ENCODE results near the gene LHX4.

Gene LHX4

DNA sequence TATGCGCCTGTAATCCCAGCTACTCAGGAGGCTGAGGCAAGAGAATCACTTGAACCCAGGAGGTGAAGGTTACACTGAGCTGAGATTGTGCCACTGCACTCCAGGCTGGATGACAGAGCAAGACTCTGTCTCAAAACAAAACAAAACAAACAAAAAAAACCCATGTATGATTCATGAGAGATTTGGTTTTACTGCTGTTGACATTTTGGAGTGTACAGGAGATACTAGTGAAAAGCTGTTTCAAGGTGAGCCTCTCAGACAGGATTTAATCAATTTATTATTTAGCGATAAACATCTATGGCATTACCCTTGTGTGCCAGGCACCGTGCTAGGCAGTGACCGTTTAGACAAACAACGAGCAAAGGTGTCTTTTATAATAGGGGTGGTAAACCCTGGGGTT is 16.5 kb downstream of the LHX4 start:
- no peak for DNase-seq

DNA sequence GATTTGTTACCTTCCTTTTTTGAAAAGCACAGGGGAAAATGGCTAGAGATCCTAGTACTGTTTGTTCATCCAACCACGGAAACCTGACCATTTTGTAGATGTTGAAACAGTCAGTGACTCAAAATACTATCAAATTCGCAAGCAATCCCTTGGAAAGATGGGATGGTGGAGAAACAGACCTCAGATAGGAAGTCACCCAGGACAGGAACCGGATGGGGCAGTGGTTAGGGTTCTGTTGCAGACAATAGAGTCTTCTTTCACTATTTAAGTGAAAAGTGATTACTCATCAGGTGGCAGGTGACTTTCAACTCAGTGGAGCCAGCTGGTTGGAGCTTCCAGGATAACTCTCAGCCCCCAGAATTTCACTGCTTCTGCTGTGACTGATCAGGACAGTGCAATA is 17.0 kb downstream of the LHX4 start:
- no peak for DNase-seq

DNA sequence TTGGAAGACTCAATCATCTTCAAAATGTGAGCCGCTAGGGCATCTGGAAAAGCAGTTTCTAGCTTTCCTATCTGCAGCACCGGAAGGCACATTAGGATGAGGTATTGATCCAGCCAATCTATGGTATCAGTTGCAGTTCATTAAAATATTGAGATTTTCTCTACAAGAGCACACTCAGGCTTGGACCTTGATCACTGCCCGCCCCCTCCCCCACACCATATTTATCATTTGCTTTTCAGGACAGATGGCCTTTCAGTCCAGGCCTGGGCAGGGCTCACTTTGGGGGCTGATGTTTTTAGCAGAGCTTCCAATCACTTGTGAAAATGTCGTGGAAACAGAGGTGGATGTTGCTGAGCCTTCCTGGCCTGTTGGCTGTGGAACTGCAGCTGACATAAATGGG is 17.5 kb downstream of the LHX4 start:
- no peak for DNase-seq

DNA sequence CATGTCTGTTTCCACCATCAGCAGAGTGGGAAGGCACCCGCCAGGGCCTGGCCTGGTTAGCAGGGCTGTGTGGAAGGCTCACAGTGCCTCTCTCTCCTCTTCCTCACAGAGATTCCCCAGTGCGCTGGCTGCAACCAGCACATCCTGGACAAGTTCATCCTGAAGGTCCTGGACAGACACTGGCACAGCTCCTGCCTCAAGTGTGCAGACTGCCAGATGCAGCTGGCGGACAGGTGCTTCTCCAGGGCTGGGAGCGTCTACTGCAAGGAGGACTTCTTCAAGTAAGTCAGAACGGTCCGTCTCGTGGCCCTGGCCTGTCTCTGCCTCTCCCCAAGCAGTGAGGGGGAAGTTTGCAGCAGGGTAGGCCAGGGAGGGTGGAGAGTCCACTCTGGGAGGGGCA is 18.1 kb downstream of the LHX4 start:
- DNase-seq = no peak

DNA sequence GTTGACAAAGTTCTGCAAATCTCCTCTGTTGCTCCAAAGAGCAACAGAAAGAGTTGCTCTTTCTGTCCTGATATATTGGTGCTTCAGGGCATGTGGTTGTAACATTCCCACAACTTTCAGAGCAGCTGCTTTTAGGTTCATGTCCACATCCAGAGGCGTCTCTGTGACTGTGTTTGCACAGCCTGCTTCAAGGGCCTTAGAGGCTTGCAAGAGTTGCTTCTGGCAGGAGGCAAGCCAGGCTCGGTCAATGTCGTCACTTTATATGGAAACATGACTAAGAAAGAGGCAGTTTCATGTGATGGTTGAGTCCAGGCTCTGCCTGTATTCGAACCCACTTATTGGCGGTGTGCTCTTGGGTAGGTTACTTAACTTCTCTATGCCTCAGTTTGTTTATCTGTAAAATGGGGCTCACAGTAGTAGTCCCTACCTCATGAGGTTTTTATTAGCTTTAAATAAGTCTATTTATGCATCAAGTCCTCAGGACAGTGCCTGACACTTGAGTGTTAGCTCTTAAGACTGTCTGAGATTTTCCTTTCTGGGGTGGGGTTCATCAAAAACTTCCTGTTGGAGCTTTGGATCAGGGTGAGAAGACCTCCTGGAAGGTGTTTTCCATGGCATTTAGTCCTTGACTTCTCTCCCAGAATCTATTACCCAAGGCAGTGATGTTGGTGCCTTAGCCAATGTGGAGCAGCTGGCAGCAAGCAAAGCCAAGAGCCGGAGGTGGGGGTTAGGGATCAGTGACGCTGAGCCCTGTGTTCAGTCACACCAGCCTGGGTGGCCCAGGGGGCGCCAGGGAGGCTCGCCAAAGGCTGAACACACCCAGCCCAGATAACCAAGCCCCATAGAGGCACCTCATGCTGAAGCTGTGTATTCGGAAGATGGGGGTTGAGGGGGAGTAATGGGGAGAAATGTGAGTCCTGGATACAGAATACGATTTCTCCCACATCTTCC is 18.9 kb downstream of the LHX4 start:
- peak in 1 of 2 donors; percentile 30 for DNase-seq

DNA sequence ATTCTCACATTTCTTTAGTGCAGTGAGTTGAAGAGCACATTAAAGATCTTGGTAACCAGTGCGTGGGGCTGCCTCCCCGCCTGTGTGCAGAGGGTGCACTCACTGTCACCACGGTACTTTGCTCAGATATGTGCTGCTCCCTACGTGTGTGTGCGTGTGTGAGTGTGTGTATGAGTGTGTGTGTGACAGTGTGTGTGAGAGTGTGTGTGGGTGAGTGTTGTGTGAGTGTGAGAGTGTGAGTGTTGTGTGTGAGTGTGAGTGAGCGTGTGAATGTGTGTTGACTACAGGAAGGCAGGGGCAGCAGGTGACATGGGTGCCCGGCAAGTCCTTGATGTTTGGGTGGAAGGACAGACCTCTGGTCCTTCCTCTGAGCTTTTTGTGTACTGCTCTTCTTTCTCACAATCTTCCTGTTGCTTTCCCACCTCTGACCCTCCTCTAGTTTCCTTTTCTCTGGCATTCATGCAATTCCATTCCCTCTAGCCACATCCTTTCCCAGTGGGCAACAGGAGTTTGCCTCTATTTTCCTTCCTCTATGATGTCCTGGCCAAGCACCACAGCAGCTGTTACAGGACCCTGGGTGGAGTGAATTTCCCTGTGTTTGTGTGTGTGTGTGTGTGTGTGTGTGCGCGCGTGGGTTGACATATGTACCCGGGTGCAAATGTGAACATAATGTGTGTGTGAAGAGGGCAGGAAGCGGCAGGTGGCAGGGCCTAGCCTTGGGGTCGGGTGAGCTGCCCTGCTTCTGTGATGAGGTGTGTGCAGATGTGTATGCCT is 19.8 kb downstream of the LHX4 start:
- DNase-seq = no peak

DNA sequence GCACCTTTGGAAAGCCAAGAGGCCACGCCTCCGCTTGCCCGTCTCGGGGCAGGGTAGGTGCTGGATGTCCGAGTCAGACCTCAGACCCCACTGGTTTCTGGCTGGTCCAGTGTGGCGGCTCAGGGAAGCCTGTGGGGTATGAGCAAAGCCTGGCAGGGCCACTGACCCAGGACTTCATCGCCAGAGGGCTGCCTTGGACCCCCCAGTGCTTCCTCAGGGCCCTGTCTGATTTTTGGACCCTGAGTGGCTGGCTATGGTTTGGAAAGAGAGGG is 20.4 kb downstream of the LHX4 start:
- no peak for DNase-seq

DNA sequence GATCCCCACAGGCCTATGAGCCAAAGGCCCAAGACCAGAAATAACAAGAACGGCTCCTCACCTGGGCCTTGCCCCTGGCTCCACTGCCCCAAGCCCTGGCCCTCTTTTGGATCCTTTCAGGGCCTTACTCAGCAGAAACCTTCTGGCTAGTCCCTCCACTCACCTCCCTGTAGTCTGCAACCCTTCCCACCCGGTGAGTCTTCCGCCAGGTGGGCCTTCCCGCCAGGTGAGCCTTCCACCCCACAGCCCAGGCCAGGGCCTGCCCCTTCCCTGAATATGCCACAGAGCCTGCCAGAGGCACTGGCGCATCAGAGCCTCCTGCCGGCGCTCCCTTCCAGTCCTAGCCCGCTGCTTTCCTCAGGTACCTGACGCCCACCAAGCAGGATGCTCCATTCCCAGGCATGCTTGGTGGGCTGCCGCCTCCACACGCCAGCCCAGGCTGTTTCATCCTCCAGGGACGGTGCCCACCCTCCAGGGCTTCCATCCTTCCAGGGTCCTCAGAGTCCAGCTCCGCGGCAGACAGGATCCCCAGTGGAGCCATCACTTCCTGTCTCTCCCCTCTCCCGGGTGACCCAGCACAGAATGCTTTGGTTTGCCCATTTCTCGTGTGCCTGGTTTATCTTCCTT is 20.9 kb downstream of the LHX4 start:
- no peak for DNase-seq

DNA sequence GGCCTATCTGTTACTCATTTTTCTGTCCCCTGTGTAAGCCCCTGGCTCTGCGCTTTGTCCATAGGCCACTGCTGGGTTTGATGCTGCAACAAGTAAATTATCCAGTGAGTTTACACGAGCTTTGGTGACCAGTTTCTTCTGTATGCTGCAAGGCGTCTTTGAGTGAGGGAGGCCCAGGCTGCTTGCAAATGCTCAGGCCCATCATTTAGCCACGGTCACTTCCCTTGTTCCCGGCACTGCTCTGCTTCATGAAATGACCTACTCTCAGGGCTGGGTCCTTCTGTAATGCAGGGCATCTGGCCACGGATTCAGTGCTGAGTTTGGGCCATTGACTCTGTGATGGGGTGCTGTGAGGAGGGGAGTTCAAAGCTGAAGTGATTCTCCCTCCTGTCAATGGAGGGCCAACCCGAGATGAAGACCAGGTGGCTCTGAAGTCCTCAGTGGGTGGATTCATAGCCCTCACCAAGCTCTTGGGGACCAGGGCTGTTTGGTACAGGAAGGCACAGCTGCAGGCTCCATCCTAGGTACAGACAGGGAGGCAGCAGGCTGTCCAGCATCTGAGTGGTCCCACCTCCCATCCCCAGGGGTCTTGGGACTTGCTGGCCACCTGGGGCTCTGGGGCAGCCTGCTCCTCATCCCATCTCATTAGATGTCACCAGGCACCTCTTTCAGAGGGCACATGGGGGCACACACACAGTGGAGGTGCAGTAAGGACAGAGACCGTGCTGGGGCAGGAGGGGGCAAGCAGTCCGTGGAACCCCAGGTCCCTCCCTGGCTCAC is 21.7 kb downstream of the LHX4 start:
- no peak for DNase-seq

DNA sequence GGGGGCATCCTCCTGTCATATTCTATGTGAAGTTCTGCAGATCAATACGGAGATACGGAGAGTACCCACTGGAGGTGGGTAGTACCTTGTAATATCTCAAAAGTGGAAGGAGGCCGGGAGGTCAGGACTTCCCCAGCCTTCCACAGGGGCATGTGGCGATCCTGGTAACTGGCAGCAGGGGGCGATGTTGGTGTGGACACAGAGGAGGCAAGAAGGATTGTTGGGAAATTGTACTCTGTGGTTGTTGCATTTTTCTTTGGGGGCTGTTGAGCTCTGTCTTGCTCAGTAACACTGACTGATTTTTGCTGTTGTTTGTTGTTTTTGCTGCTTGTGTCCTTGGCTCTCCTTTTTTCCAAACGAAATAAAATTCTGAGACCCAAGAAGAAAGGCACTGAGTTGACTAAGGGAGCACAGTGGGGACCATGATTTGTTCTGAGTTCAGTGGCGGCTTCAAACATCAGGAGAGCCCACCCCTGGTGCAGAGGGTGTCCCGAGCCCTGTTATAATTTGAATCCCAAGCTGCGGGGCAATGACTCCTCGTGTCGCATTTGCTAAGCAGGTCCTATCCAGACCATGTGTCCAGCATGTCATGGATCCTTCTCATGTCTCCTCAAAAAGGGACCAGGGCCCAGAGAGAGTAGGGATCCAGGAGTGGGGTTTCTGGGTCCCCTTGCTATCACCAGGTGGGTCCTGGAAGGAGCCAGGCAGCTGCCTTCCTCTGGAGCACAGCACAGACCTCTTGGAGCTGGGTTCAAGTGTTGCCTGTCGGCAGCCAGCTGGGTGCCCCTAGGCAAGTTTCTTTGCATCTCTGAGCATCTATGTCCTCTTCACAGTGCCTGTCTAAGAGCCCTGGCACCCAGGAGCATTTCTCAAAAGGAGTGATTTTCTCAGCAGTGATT is 22.8 kb downstream of the LHX4 start:
- DNase-seq = peak; percentile 75 to 85

DNA sequence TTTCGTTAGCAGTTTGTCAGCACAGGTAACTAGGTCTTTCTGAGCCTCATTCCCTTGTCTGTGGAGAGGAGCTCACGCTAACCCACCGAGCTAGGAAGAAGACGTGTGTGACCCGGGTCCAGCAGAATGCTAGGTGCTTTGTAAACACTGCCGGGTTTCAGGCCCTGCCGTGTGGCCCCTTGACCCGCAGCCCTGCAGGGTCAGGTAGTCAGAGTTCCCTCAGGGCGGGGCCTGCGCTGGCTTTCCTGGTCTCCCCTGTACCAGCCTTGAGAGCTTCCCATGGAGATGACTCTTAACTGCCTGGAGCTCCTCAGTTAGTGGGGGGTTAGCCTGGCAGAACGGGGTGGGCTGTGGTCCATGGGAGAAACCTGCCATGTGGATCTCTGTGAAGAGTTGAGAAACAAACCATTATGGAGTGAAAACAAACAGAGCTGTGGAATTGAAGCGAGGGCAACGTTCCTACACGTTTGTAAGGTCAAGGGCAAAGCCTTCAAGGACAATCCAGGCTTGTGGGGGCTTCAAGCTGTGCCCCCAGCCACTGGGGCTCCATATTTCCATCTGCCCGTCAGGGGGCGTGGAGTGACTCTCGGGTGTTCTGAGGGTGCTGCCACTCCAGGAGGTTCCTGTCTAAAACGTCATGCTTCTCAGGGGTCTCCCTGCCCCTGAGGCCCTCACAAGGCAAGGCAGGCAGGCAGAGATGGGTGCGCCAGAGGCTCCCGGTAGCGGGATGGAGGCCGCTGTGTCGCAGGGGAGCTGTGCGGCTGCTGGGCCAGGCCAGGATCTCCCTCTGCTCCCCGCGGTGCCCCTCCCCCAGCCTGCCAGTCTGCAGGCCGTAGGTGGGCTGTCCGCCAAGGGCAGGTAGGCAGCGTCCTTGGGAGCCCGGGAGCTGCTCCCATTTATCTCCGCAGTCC is 23.8 kb downstream of the LHX4 start:
- DNase-seq = no peak

DNA sequence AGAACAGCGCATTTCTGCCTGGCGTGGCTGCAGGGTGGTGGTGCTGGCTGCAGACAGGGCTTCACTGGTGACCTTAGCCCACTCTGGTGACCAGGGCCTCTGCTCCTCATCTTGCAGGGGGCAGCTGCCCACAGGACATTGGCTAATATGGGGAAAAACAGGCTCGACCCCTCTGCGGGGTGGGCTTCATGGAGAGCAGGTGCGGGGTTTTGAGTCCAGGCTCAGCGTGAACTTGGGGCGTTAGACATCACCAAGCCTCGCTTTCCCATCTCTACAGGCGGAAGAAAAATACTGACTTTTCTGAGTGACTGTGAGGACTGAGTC is 24.4 kb downstream of the LHX4 start:
- DNase-seq = no peak

DNA sequence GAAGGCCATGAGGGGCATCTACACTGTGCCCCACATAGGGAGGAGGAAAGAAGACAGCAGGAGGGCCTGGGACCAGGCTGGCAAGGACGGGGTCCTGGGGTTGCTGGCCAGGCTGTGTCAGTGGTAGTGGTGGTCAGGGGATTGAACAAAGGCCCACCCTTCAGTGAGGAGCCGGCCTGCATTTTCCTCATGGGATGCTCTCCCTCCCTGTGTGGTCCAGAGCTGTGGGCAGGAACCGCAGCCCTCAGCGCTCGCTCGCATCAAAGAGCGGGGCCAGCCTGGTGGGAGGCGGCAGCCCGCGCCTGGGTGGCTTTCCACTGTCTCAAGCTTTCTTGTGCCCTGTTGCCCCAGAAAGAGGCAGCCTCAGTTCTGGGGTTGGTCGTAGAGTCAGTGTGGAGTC is 24.8 kb downstream of the LHX4 start:
- no peak for DNase-seq

DNA sequence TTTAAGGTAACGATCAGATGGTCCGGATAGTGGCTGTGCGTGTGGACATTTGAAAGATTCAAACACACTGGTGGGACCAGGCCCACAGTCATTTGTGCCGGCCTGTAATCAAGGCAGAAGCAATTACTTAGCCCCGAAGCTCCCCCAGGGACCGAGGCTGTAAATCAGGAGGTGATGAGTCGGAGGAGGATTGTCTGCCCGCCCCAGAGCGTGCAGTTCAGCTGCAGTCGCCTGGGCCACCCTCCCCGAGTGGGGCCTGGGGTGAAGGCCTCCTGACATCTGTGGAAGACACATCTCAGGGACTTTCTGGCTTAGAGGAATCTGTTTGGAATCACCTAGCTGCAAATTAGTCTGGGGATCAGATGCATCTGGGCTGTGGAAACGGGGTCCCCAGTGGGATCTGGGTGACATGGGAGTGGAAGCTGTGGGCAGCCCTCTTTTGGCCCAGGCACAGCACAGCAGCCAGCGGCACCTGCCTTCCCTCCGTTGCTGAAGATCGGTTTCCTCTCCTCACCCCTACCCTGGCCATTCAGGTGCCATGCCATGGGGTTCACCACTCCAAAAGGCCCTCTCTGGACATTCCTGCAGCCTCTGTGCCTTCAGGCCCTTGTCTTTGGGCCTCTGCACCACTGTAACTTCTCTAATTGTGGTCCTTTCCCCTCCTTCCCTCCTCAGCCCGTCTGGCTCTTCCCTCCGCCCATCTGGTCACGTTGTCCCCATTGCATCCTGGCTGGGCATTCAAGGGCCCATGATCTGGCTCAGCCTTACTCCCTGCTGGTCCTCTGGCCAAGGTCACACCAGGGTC is 25.7 kb downstream of the LHX4 start:
- no peak for DNase-seq

DNA sequence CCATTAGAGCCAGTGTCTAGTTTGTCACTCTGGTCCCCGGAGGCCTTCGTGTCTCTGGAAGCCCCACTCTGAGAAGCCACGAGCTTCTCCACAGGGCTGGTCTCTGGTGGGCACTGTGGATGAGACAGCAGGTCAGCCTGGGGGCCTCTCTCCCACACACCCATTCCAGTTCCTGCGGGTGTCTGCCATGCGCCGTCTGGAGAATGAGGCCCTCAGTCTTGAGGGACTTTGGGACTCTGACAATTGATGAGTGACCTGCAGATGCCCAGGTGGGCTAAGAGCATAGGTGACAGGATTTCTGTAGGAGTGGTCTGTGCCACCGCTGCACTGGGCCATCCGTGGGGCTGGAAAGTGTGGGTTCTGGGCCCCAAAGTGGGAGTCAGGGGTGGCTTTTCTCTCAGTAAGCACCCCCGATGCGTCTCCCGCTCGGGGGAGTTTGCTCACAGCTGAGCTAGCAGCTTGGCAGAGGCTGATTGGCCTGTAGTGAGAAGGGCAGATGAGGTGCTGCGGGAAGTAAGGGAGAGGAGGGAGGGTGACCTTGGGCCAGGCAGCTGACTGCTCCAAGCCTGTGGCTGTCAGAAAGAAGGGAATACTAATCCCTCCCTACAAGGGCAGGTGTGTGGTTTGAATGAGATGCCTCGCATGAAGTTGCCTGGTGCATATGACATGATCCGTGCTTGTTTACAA is 26.4 kb downstream of the LHX4 start:
- no peak for DNase-seq

DNA sequence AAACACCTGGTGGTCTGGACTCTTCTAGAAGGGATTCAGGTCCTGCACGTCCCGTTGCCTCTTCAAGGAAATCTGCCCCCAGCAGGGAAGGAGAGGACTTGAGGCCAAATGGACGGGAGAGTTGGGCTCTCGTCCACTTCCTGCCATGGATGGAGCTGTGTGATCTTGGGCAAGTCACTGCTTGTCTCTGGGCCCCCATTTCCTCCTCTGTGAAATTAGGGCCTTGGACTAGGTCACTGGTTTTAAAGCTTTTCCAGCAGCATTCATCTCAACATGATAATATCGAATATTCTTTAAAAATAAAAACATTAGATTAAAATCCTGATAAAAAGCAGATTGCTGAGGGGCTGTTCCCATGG is 26.9 kb downstream of the LHX4 start:
- DNase-seq = no peak

DNA sequence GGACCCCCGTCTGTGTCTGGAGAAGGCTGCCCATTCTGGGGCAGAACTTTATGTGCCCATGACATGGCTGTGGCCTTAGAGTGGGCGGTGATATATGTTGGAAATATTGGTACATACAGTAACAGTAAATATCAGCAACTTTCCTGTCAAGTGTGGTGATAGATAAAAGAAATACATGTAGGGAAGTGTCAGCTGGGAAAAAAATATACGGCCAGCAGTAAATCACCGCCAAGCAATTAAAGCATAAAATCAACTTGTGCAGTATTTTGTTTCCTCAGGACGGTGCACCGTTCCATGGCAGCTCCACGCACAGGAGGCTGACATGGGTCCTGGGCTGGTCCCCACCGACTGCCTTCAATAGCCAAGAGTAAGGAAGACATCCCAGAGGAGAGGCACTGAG is 27.4 kb downstream of the LHX4 start:
- no peak for DNase-seq

DNA sequence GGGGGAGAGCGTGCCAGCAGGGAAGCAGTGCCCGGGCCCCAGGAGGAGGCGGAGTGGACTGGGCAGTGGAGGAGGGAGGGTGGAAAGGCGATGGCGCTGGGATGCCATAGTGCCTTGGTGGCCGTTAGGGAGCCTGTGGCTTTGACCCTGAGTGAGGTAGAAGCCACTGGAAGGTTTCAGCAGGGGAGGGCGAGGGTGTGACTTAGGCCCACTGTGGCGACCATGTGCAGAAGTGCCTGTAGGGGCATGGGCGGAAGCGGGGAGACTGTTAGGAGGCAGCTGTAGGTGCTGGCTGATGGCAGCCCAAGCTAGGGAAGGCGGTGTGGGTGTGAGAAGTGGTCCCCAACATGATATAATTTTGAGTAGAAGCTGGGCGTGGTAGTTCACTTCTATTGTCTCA is 28.2 kb downstream of the LHX4 start:
- no peak for DNase-seq

DNA sequence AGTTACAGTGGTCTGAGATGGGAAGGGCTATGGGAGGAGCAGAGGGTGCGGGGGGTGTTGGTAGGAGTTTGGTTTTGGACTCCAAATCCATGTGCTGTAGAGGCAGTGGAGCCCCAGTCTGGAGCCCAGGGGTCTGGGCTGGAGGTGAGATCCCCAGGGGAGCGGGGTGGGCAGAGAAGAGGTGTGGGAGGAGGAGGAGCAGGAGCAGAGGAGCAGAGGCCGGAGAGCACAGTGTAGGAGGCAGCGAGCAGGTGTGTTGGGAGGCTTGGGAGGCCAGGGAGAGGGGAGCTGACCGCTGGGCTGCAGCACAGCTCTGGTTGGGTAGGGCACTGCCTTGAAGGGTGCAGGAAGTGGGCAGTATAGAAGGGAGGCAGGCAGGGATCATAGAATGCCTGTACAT is 28.9 kb downstream of the LHX4 start:
- DNase-seq = no peak

Measured in stimulated activated CD4-positive, alpha-beta T cell treated with anti-CD3 and anti-CD28 coated beads, Interleukin-2, amount 100 ng/mL, for 24 hours (primary cell).